MM.1S (cell line): ENCODE measurements around the gene CTNNA2.

Experiments
- DNase-seq: peaks from one replicate; pipeline ENCODE4 v3.0.0-alpha.2; 2015
- H2AFZ ChIP-seq: fragments of 300-600 bp; sonication (generic); 2 replicates; pipeline ENCODE4 v1.6.0; 2016; ENCODE audit warnings: antibody characterized with exemption, low read length
- H3F3A ChIP-seq: fragments of 300-600 bp; sonication (generic); 2 replicates; pipeline ENCODE4 v1.6.1; 2016; ENCODE audit warnings: mild to moderate bottlenecking, antibody characterized with exemption, low read length, moderate library complexity, mixed read lengths; ENCODE audit not compliant: insufficient read depth
- H3K27ac ChIP-seq: fragments of 300-600 bp; sonication (generic); 2 replicates; pipeline ENCODE4 v1.5.1; 2016; ENCODE audit warnings: mild to moderate bottlenecking, low read length
- H3K27me3 ChIP-seq: fragments of 300-600 bp; sonication (generic); replicated peaks from 2 replicates; pipeline ENCODE4 v1.6.0; 2016; ENCODE audit warnings: low read length; ENCODE audit not compliant: insufficient read depth
- H3K36me3 ChIP-seq: fragments of 300-600 bp; sonication (generic); replicated peaks from 2 replicates; pipeline ENCODE4 v1.6.1; 2016; ENCODE audit warnings: mild to moderate bottlenecking, low read length, mixed read lengths; ENCODE audit not compliant: insufficient read depth
- H3K4me1 ChIP-seq: fragments of 300-600 bp; sonication (generic); 2 replicates; pipeline ENCODE4 v1.6.1; 2016; ENCODE audit warnings: low read length, mixed read lengths
- H3K4me2 ChIP-seq: fragments of 300-600 bp; sonication (generic); 2 replicates; pipeline ENCODE4 v1.6.0; 2016; ENCODE audit warnings: low read depth, low read length
- H3K4me3 ChIP-seq: fragments of 300-600 bp; sonication (generic); 2 replicates; pipeline ENCODE4 v1.5.1; 2016; ENCODE audit warnings: low read length, mixed read lengths
- H3K79me2 ChIP-seq: fragments of 300-600 bp; sonication (generic); 2 replicates; pipeline ENCODE4 v1.6.1; 2016; ENCODE audit warnings: mixed run types, low read length, mixed read lengths
- H3K9ac ChIP-seq: fragments of 300-600 bp; sonication (generic); 2 replicates; pipeline ENCODE4 v1.6.1; 2016; ENCODE audit warnings: low read length, mixed read lengths
- H3K9me2 ChIP-seq: fragments of 300-600 bp; sonication (generic); replicated peaks from 2 replicates; pipeline ENCODE4 v1.6.1; 2016; ENCODE audit warnings: mild to moderate bottlenecking, low read length, mixed read lengths; ENCODE audit not compliant: insufficient read depth
- H3K9me3 ChIP-seq: fragments of 300-600 bp; sonication (generic); replicated peaks from 2 replicates; pipeline ENCODE4 v1.6.1; 2016; ENCODE audit warnings: mild to moderate bottlenecking, low read length, mixed read lengths; ENCODE audit not compliant: insufficient read depth
- H4K20me1 ChIP-seq: fragments of 300-600 bp; sonication (generic); 2 replicates; pipeline ENCODE4 v1.6.1; 2016; ENCODE audit warnings: mild to moderate bottlenecking, low read length, moderate library complexity, mixed read lengths; ENCODE audit not compliant: insufficient read depth
- CTCF ChIP-seq: fragments of 300-600 bp; sonication (generic); IDR thresholded peaks from 2 replicates; pipeline ENCODE4 v1.5.1; 2016; ENCODE audit warnings: antibody characterized with exemption, low read length, mixed read lengths
- EZH2 ChIP-seq: fragments of 300-600 bp; sonication (generic); optimal IDR thresholded peaks from 2 replicates; pipeline ENCODE3; 2017; ENCODE audit warnings: low read depth, mild to moderate bottlenecking, antibody characterized with exemption, low read length, mixed read lengths
- EZH2phosphoT487 ChIP-seq: fragments of 300-600 bp; sonication (generic); IDR thresholded peaks from 2 replicates; pipeline ENCODE4 v1.6.1; 2018; ENCODE audit warnings: antibody characterized with exemption, low read length

Gene CTNNA2

GRCh38 chr2:79994965-79995364, 482.1 kb downstream of the CTNNA2 start:
- no peak for DNase-seq
- no peaks in the 10 kb centered on the region for H3K79me2 ChIP-seq
- H3K36me3 ChIP-seq: no peaks in the 10 kb centered on the region
- H4K20me1 ChIP-seq: no peaks in the 10 kb centered on the region
- no peaks in the 10 kb centered on the region for H3K9me3 ChIP-seq
- H3K27ac ChIP-seq: no peak overlapping the region
- TF ChIP-seq EZH2 (no peak), EZH2phosphoT487 (no peak), CTCF (no peak)
- no peak overlapping the region for H3K4me3 ChIP-seq
- H2AFZ ChIP-seq: no peak overlapping the region
- no peak overlapping the region for H3K9ac ChIP-seq
- no peaks in the 10 kb centered on the region for H3K4me1 ChIP-seq
- no peaks in the 10 kb centered on the region for H3K9me2 ChIP-seq
- no peak overlapping the region for H3K4me2 ChIP-seq
- no peaks in the 10 kb centered on the region for H3K27me3 ChIP-seq
- H3F3A ChIP-seq: no peaks in the 10 kb centered on the region

GRCh38 chr2:79996709-79997108, 483.9 kb downstream of the CTNNA2 start:
- DNase-seq: no peak
- TF ChIP-seq EZH2 (no peak), EZH2phosphoT487 (no peak), CTCF (no peak)
- H3K36me3 ChIP-seq: no peaks in the 10 kb centered on the region

GRCh38 chr2:80001701-80002101, 488.9 kb downstream of the CTNNA2 start:
- H3K27me3 ChIP-seq: no peaks in the 10 kb centered on the region
- no peaks in the 10 kb centered on the region for H3K9me2 ChIP-seq
- H4K20me1 ChIP-seq: no peaks in the 10 kb centered on the region
- no peaks in the 10 kb centered on the region for H3K9me3 ChIP-seq
- H3K4me2 ChIP-seq: no peak overlapping the region
- H2AFZ ChIP-seq: no peak overlapping the region
- H3K4me3 ChIP-seq: no peak overlapping the region
- H3K36me3 ChIP-seq: no peaks in the 10 kb centered on the region
- no peak overlapping the region for H3K27ac ChIP-seq
- no peak overlapping the region for H3K9ac ChIP-seq
- H3K79me2 ChIP-seq: no peaks in the 10 kb centered on the region
- TF ChIP-seq EZH2phosphoT487 (no peak), CTCF (no peak), EZH2 (no peak)
- DNase-seq: no peak
- H3K4me1 ChIP-seq: no peaks in the 10 kb centered on the region
- no peaks in the 10 kb centered on the region for H3F3A ChIP-seq

More at GRCh38 chr2:79996709-79997108, 483.9 kb downstream of the CTNNA2 start:
- Histone ChIP-seq H3K9ac (no peak overlapping the region), H3F3A (no peaks in the 10 kb centered on the region), H3K27me3 (no peaks in the 10 kb centered on the region), H3K27ac (no peak overlapping the region), H3K9me2 (no peaks in the 10 kb centered on the region), H3K9me3 (no peaks in the 10 kb centered on the region), H4K20me1 (no peaks in the 10 kb centered on the region), H3K4me3 (no peak overlapping the region), H3K79me2 (no peaks in the 10 kb centered on the region), H2AFZ (no peak overlapping the region), H3K4me2 (no peak overlapping the region), H3K4me1 (no peaks in the 10 kb centered on the region)
